GM08714 (cell line): ENCODE results near the gene CLDN4.

Experiments
- H3K4me3 ChIP-seq: fragments of 200-500 bp; sonication (Bioruptor generic); 2 replicates; pipeline ENCODE4 v1.5.1; 2014; ENCODE audit warnings: mild to moderate bottlenecking, low read length, inconsistent platforms
- ZNF274 ChIP-seq: IDR thresholded peaks from 2 replicates; pipeline ENCODE4 v1.6.1; 2012; ENCODE audit warnings: mild to moderate bottlenecking, low read depth, low read length

The CLDN4 gene

DNA sequence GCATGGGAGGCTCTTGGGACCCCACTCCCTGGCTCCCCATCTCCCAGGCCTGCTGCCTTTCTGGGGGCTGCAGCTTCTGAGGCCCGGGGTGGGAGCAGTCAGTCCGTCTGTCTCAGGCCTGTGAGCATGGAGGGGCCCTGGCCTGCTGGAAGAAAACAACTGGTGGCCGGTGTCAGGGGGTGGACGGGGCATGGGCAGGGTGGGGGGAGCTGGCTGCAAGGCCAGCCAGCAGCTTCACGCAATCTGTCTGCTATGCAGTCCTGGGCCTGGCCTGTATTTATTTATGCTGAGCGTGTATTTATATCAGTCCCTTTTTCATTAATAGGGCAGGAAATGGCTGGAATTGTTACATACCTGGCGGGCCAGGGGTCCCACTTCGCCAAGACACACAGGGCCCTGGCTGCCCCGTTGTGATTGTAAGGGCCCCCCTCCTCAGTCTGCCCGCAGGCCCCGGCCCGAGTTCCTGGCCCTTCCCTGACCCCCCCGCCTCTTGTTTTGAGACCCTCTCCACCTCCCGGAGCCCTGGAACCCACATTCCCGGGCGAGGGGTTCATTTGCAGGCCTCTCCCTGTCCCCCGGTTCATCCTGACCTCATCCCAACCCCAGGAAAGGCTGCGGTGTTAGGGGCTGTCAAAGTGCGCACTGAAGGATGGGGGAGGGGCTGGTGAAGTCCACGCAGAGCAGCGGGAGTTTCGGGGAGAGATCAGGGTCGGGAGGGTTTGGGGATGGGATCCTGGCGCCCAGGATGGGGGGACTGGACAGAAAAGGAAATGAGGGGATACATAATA lies 38.4 kb downstream of the CLDN4 start:
- no peak overlapping the region for H3K4me3 ChIP-seq
- TF ChIP-seq ZNF274: no peak

- TF ChIP-seq ZNF274: no peak
Measured at GRCh38 chr7:73870041-73870492, 39.3 kb downstream of the CLDN4 start.

DNA sequence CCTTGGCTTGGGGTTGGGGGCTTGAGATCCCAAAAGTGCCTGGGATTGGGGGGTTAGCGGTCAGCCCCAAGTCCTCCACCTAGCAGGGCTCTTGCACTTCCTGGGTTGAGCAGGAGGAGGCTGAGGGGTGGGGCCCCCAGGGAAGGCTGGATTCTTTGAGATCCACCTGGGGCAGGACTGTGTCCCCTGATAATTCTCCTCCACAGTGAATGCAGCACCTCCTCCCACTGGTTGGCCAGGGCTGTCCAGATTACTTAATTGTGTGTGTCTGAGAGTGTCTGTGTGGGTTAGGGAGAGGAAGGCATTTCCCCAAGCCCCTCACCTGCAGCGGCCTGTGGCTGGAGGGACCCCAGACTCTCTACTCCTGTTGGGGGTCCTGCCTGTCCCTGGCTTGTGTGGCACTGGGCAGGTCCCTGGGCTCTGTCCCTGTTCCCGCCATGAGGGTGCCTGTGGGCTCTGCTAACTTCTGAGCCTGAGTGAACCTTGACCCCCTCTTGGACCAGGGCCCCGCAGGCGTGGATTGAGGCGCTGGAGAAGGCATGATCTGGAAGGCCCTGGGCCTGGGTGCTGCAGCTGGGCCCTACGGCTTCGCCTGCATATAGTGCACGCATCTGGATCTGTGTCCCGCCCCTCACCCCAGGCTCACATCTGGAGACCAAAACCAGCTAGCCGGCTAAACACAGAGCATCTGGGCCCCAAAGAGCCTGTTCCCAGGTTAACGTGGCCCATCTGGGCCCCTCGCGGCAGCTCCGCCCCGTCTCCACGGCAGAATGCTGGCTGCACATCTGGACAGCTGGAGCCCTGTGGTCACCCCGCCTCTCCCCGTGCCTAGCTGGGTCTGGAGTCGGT lies 40.6 kb downstream of the CLDN4 start:
- TF ChIP-seq ZNF274: no peak
- H3K4me3 ChIP-seq: no peak overlapping the region

More at GRCh38 chr7:73870041-73870492, 39.3 kb downstream of the CLDN4 start:
- no peak overlapping the region for H3K4me3 ChIP-seq

- TF ChIP-seq ZNF274: no peak
Measured at GRCh38 chr7:73872056-73872908, 41.5 kb downstream of the CLDN4 start.

DNA sequence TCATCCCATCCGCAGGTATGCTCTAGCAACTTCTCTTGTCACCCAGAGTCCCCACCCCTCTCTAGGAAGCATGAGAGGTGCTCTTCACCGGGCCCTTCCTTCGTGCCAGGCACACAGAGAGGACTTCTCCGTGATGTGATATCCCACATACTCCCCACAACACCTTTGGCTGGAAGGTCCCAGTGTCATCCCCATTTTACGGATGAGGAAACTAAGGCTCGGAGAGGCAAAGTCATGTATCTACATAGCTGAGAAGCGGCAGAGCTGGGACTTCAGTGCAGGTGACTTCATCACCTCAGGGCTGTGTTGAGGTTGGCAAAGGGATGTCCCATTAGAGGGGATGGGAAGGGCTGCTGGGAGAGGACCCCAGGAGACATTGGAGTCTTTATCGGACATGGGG lies 45.6 kb downstream of the CLDN4 start:
- no peak overlapping the region for H3K4me3 ChIP-seq

More at GRCh38 chr7:73872056-73872908, 41.5 kb downstream of the CLDN4 start:
- no peak overlapping the region for H3K4me3 ChIP-seq

DNA sequence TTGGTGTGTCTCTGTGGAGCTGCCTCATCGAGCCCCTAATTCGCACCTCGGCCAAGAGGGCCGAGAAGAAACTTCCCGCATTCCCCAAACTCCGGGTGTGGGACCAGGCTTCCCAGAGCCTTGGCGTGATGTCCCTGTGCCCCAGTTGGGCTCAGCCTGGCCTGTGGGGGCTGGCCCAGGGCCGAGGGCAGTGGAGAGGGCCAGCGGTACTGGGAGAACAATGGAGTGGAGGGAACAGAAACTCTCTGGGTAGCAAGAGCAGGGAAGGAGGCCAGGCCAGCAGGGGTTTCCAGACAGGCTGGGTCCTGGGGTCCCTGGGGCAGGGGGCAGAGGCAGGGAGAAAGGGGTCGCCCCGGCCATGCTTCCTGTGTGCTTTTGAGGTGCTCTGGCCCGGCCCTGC lies 46.2 kb downstream of the CLDN4 start:
- TF ChIP-seq ZNF274: no peak
- H3K4me3 ChIP-seq: no peak overlapping the region

More for the DNA sequence above, 45.6 kb downstream of the CLDN4 start:
- no peak for TF ChIP-seq ZNF274

DNA sequence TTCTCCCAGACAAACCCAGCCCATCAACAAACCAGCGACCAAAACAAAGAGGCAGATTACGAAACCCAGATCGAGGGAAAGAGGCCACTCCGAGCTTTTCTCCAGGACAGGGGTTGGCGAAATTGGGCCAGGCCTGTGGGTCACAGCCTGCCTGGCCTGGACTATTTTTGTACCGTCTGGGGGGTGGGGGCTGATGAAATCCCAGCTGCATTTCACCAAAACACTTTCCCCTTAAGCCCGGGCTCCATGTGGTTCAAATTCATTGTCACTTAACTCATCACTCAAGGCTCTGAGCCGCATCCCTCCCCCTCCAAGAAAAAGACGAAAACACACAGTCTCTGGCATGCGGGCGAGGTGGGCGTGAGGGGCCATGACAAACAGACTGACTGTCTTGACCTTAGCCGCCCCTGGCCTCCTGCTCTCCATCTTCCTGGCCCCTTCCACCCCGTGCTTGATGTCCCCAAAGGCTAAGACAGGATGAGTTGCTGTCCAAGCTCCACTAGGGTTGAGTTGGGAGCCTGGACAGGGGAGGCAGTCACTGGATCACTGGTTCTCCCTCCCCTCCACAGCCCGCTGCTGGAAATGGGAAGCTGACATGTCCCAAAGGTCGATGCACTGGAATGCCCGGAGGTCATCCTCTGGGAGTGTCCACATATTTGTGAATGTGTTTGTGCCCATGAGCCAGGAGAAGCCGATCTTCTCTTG lies 49.3 kb downstream of the CLDN4 start:
- H3K4me3 ChIP-seq: no peak overlapping the region

GRCh38 chr7:73880755-73881328 lies 50.0 kb downstream of the CLDN4 start:
- no peak for TF ChIP-seq ZNF274
- H3K4me3 ChIP-seq: no peak overlapping the region

More for the DNA sequence above, 49.3 kb downstream of the CLDN4 start:
- TF ChIP-seq ZNF274: no peak

GRCh38 chr7:73881352-73882046 lies 50.7 kb downstream of the CLDN4 start:
- TF ChIP-seq ZNF274: no peak

GRCh38 chr7:73882047-73882402 lies 51.2 kb downstream of the CLDN4 start:
- H3K4me3 ChIP-seq: no peak overlapping the region
- TF ChIP-seq ZNF274: no peak

More at GRCh38 chr7:73881352-73882046, 50.7 kb downstream of the CLDN4 start:
- no peak overlapping the region for H3K4me3 ChIP-seq
